Peyer's patch (tissue), 4 donors: ENCODE data around the gene LCTL. TPM values are rescaled to one million over a fixed set of nuclear protein-coding genes. Genes with fewer than 3 reads are reported as not detected.
A peak's percentile ranks its signal among the peaks of the same experiment; 100 is the strongest.

ENCODE experiments used
- DNase-seq, 3 donors: peaks; one replicate each; pipeline ENCODE4 v3.0.0-alpha.2; 2017 to 2019
- H3K27ac ChIP-seq, 4 donors: fragments of 200-600 bp; sonication (generic); one replicate each; pipeline ENCODE4 v1.5.1; 2016 to 2019
- H3K27me3 ChIP-seq, 2 donors: fragments of 200-600 bp; sonication (generic); one replicate each; pipeline ENCODE4 v1.5.1; 2019
- H3K36me3 ChIP-seq, 3 donors: fragments of 200-600 bp; sonication (generic); one replicate each; pipeline ENCODE4 v1.5.1; 2016 to 2019
- H3K4me1 ChIP-seq, 4 donors: fragments of 200-600 bp; sonication (generic); one replicate each; pipeline ENCODE4 v1.5.1; 2016 to 2019
- H3K4me3 ChIP-seq, 4 donors: fragments of 200-600 bp; sonication (generic); 1 replicate in 3 of 4; 2 replicates in 1 of 4; pipeline ENCODE4 v1.5.1; 2016 to 2019; ENCODE audit warnings: mild to moderate bottlenecking in 1 of 4
- H3K9me3 ChIP-seq, 4 donors: fragments of 200-600 bp; sonication (generic); one replicate each; pipeline ENCODE4 v1.5.1; 2016 to 2019; ENCODE audit warnings: mild to moderate bottlenecking in 1 of 4
- CTCF ChIP-seq, 6 experiments: fragments of 450-650 bp in 4 of 6; fragments of 200-600 bp in 2 of 6; sonication (generic) in 1 of 6; IDR thresholded peaks; one replicate each; pipeline ENCODE4 v1.5.1; 2017 to 2019; ENCODE audit warnings: antibody characterized with exemption in 6 of 6, mild to moderate bottlenecking in 3 of 6, moderate library complexity in 1 of 6
- POLR2A ChIP-seq, 2 donors: fragments of 450-650 bp; IDR thresholded peaks; one replicate each; pipeline ENCODE4 v1.5.1; 2017; ENCODE audit warnings: antibody characterized with exemption in 2 of 2, mild to moderate bottlenecking in 2 of 2, moderate library complexity in 2 of 2
- total RNA-seq, 4 donors: library from RNA; depleted of rRNA; stranded (reverse); fragments of >200 nt; gene quantifications; one replicate each; pipeline ENCODE4 v1.1.0, GENCODE V29; 2016

The LCTL gene, protein sequence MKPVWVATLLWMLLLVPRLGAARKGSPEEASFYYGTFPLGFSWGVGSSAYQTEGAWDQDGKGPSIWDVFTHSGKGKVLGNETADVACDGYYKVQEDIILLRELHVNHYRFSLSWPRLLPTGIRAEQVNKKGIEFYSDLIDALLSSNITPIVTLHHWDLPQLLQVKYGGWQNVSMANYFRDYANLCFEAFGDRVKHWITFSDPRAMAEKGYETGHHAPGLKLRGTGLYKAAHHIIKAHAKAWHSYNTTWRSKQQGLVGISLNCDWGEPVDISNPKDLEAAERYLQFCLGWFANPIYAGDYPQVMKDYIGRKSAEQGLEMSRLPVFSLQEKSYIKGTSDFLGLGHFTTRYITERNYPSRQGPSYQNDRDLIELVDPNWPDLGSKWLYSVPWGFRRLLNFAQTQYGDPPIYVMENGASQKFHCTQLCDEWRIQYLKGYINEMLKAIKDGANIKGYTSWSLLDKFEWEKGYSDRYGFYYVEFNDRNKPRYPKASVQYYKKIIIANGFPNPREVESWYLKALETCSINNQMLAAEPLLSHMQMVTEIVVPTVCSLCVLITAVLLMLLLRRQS
- total RNA-seq: not detected

DNA sequence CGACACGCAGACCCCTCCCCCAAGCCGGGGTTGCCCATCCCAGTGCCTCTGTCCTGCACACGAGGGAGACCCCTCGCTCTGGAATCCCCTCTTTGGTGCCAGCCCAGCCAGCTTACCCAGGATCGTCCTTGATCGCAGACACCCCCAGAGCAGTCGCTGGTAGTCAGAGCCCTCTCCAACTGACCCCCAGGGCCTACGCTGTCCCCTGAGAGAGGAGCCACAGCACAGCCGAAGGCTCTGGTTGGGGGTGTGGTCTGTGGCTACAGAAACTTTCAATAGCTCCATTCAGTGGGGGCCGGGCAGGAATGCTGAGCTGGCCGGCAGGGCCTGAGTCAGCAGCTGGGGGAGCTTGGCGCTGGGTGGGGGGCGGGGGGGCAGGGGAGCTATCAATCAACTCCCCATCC lies at the start of gene LCTL:
Gene LCTL, minus strand, starts transcription at position 258 of the 404 bp plus-strand sequence. CDS start 633 bp downstream, outside the sequence.
- H3K27me3 ChIP-seq: no peaks in the 10 kb centered on the region
- no peaks in the 10 kb centered on the region for H3K9me3 ChIP-seq
- no peaks in the 10 kb centered on the region for H3K4me1 ChIP-seq
- no peaks in the 10 kb centered on the region for H3K36me3 ChIP-seq
- no peak within 1 kb of the TSS for H3K27ac ChIP-seq
- TF ChIP-seq POLR2A (IDR thresholded peaks at IDR 0.05) (no peak), CTCF (IDR thresholded peaks at IDR 0.05) (no peak)
- DNase-seq: peak in 1 of 3 donors; percentile 39
- no peak within 1 kb of the TSS for H3K4me3 ChIP-seq

DNA sequence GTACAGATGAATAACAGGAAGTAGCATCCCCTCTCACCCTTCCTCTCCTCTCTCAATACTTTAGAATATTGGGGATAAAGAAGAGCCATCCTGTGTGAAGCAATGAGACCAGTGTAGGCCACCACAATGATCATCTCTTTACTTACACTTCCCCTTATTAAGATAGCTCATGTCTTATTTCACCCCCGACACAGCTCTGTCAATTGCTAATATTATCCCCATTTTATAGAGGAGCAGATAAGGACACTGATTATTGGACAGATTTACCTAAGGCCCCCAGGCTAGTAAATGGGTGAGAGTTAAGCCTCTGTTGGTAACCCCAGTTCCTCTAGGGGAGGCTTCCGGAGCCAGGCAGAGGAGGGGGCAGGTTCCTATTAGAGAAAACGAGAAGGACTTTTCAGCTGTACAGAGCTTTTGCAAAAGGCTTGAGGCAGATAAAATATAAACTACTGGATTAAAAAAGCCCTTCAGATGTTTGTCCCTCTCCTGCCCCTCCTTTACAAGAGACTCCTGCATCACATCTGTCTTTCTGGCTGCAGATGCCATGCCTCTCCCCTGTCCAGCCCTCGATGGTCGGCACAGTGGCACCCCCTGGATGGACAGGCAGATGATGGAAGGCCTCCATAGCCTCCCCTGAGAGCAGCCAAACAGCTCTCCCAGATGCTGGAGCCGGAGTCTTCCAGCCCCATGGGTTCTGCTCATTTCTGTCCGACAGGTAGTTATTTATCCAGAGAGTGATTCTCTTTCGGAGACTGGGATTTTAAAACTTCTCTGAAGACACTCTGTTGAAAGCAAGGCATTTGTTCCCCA lies 49.4 kb upstream of the LCTL start:
- no peak overlapping the region for H3K27ac ChIP-seq
- no peaks in the 10 kb centered on the region for H3K36me3 ChIP-seq
- H3K27me3 ChIP-seq: no peaks in the 10 kb centered on the region
- no peaks in the 10 kb centered on the region for H3K9me3 ChIP-seq
- DNase-seq: no peak
- H3K4me1 ChIP-seq: peaks cover 0 to 19% (median 0%) of the 10 kb centered on the region in 4 donors
- TF ChIP-seq POLR2A (IDR thresholded peaks at IDR 0.05) (no peak), CTCF (IDR thresholded peaks at IDR 0.05) (no peak)
- no peak overlapping the region for H3K4me3 ChIP-seq

- Histone ChIP-seq H3K36me3 (no peaks in the 10 kb centered on the region), H3K9me3 (no peaks in the 10 kb centered on the region), H3K4me3 (no peak overlapping the region), H3K4me1 (peaks cover 0 to 19% (median 0%) of the 10 kb centered on the region in 4 donors), H3K27ac (no peak overlapping the region), H3K27me3 (no peaks in the 10 kb centered on the region)
- TF ChIP-seq CTCF (IDR thresholded peaks at IDR 0.05) (no peak), POLR2A (IDR thresholded peaks at IDR 0.05) (no peak)
- DNase-seq: no peak
These were observed 48.7 kb upstream of the LCTL start for GRCh38 chr15:66614456-66614855.

- peaks cover 0 to 15% (median 0%) of the 10 kb centered on the region in 4 donors for H3K4me1 ChIP-seq
- no peaks in the 10 kb centered on the region for H3K27me3 ChIP-seq
- H3K36me3 ChIP-seq: no peaks in the 10 kb centered on the region
- DNase-seq: no peak
- H3K27ac ChIP-seq: no peak overlapping the region
- TF ChIP-seq CTCF (IDR thresholded peaks at IDR 0.05): no peak
- no peaks in the 10 kb centered on the region for H3K9me3 ChIP-seq
- H3K4me3 ChIP-seq: no peak overlapping the region
These were observed 47.9 kb upstream of the LCTL start for GRCh38 chr15:66613743-66614142.

GRCh38 chr15:66611257-66612053 lies 45.7 kb upstream of the LCTL start:
- Histone ChIP-seq H3K36me3 (no peaks in the 10 kb centered on the region), H3K4me3 (no peak overlapping the region), H3K27me3 (no peaks in the 10 kb centered on the region), H3K27ac (no peak overlapping the region), H3K4me1 (peaks cover 0 to 5% (median 0%) of the 10 kb centered on the region in 4 donors), H3K9me3 (no peaks in the 10 kb centered on the region)
- no peak for TF ChIP-seq CTCF (IDR thresholded peaks at IDR 0.05)
- no peak for TF ChIP-seq POLR2A (IDR thresholded peaks at IDR 0.05)
- DNase-seq: no peak
